ENCODE measurements around the gene TEC.

Gene TEC

GRCh38 chr4:48139691-48140090 lies 129.9 kb downstream of the TEC start:
- no peak overlapping the region for H3K27ac ChIP-seq

GRCh38 chr4:48138936-48139335 lies 130.7 kb downstream of the TEC start:
- TF ChIP-seq CTCF (conservative IDR thresholded peaks at IDR 0.05), result no peak
- no peak overlapping the region for H3K27ac ChIP-seq

More at GRCh38 chr4:48139691-48140090, 129.9 kb downstream of the TEC start:
- TF ChIP-seq CTCF (conservative IDR thresholded peaks at IDR 0.05), result no peak

GRCh38 chr4:48138511-48138910 lies 131.1 kb downstream of the TEC start:
- TF ChIP-seq CTCF (conservative IDR thresholded peaks at IDR 0.05), result no peak
- H3K27ac ChIP-seq, result no peak overlapping the region

GRCh38 chr4:48137846-48138245 lies 131.8 kb downstream of the TEC start:
- TF ChIP-seq CTCF (conservative IDR thresholded peaks at IDR 0.05), result no peak
- H3K27ac ChIP-seq, result no peak overlapping the region

- TF ChIP-seq CTCF (conservative IDR thresholded peaks at IDR 0.05), result no peak
- peak within 1 kb of the TSS; percentile 91 for H3K27ac ChIP-seq
Measured at GRCh38 chr4:48134081-48134480, 135.6 kb downstream of the TEC start, which contains the start of gene TXK. TXK (minus strand) TSS chr4:48134250; CDS start chr4:48134170, 80 bp downstream.

GRCh38 chr4:48133669-48134068 lies 136.0 kb downstream of the TEC start:
- no peak for TF ChIP-seq CTCF (conservative IDR thresholded peaks at IDR 0.05)

GRCh38 chr4:48131736-48132135 lies 137.9 kb downstream of the TEC start:
- no peak for TF ChIP-seq CTCF (conservative IDR thresholded peaks at IDR 0.05)
- peak overlapping the region; percentile 91 for H3K27ac ChIP-seq

More at GRCh38 chr4:48133669-48134068, 136.0 kb downstream of the TEC start:
- peak overlapping the region; percentile 91 for H3K27ac ChIP-seq
